Sigmoid colon (tissue), 4 donors: ENCODE results near the gene CNRIP1.

Experiments
- POLR2AphosphoS5 ChIP-seq, 4 donors: sonication (generic); formaldehyde crosslinking; IDR thresholded peaks; one replicate each; pipeline ENCODE4 v1.6.1; 2017; ENCODE audit warnings: antibody characterized with exemption in 4 of 4
- TF ChIP-seq, protein P1 (sequence below), 4 experiments: fragments of 450-650 bp in 3 of 4; fragments of 200-600 bp in 1 of 4; IDR thresholded peaks; one replicate each; pipeline ENCODE4 v1.5.1; 2016 to 2019; ENCODE audit warnings: antibody characterized with exemption in 4 of 4, mild to moderate bottlenecking in 3 of 4, moderate library complexity in 2 of 4

DNA sequence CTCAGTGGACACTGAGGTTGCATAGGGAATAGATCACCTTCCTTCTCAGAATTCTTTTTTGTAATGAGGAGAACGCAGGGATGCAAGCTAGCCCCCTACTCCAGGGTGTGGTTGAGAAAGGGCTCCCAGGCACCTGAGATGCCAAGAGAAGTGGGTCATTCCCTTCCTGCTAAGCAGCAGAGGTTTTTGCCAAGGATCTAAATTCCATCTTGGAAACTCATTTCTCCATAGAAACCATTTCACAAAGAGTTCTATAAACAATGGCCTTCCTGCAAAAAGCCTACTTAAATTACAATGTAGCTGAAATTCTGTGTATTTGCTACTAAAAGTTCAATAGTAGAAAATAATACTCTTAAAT lies 63.7 kb downstream of the CNRIP1 start:
- TF ChIP-seq POLR2AphosphoS5 (IDR thresholded peaks at IDR 0.05), result no peak
- TF ChIP-seq, protein P1, sequence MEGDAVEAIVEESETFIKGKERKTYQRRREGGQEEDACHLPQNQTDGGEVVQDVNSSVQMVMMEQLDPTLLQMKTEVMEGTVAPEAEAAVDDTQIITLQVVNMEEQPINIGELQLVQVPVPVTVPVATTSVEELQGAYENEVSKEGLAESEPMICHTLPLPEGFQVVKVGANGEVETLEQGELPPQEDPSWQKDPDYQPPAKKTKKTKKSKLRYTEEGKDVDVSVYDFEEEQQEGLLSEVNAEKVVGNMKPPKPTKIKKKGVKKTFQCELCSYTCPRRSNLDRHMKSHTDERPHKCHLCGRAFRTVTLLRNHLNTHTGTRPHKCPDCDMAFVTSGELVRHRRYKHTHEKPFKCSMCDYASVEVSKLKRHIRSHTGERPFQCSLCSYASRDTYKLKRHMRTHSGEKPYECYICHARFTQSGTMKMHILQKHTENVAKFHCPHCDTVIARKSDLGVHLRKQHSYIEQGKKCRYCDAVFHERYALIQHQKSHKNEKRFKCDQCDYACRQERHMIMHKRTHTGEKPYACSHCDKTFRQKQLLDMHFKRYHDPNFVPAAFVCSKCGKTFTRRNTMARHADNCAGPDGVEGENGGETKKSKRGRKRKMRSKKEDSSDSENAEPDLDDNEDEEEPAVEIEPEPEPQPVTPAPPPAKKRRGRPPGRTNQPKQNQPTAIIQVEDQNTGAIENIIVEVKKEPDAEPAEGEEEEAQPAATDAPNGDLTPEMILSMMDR (IDR thresholded peaks at IDR 0.05), result no peak
